Loucy (cell line): Measurements from ENCODE around the gene RIMBP2.

ENCODE experiments used
- EZH2phosphoT487 ChIP-seq: fragments of 200-600 bp; IDR thresholded peaks from 2 replicates; pipeline ENCODE4 v1.6.1; 2018; ENCODE audit warnings: antibody characterized with exemption, mild to moderate bottlenecking, moderate library complexity, borderline replicate concordance
- TF ChIP-seq, protein P1 (sequence below): fragments of 200-600 bp; sonication (generic); conservative IDR thresholded peaks from 2 replicates; pipeline ENCODE4 v1.5.1; 2014; ENCODE audit warnings: mild to moderate bottlenecking, antibody characterized with exemption, low read length

DNA sequence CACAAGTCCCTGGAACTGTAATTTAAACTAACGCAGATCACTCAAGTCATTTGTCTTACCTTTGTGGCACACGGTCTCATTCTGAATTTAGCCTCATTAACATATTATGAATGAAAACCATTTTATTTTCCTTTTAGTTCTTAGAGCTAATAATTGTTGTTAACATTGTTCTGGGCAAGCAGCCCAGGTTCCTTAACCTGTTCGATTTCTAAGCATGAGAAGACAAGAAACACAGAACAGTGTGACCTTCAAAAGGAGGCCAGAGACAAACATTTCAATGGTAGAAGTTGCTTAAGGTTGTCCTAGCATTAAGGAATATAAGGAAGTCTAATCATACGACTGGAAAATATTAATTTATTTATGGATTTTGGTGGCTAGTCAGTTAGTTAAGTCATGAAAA, 343.2 kb downstream of the RIMBP2 start:
- TF ChIP-seq, protein P1, sequence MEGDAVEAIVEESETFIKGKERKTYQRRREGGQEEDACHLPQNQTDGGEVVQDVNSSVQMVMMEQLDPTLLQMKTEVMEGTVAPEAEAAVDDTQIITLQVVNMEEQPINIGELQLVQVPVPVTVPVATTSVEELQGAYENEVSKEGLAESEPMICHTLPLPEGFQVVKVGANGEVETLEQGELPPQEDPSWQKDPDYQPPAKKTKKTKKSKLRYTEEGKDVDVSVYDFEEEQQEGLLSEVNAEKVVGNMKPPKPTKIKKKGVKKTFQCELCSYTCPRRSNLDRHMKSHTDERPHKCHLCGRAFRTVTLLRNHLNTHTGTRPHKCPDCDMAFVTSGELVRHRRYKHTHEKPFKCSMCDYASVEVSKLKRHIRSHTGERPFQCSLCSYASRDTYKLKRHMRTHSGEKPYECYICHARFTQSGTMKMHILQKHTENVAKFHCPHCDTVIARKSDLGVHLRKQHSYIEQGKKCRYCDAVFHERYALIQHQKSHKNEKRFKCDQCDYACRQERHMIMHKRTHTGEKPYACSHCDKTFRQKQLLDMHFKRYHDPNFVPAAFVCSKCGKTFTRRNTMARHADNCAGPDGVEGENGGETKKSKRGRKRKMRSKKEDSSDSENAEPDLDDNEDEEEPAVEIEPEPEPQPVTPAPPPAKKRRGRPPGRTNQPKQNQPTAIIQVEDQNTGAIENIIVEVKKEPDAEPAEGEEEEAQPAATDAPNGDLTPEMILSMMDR = no peak
- no peak for TF ChIP-seq EZH2phosphoT487
